ENCODE results near the gene OVCH1. TPM values are rescaled to one million over a fixed set of nuclear protein-coding genes. Genes with fewer than 3 reads are reported as not detected.

Gene OVCH1
- total RNA-seq, 1 donor, result under 0.01 TPM

DNA sequence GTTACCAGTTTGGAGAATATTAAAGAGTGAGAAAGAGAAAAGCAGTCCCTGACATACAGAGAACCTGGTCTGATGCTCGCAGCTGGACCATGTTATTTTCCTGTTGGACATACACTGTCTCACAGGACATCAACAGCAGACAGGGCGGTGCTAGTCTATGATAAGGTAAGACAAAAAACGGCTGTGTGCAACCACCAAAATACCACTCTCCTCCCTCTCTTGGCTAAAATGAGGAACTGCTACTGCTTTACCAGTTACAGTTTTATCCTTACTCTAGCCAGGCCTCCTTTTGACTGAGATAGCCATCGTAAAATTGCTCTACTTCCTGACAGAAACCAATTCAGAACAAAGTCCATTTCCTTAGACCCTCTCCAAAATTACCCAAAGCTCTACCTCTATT is 69.5 kb downstream of the OVCH1 start:
- TF ChIP-seq, protein P1, sequence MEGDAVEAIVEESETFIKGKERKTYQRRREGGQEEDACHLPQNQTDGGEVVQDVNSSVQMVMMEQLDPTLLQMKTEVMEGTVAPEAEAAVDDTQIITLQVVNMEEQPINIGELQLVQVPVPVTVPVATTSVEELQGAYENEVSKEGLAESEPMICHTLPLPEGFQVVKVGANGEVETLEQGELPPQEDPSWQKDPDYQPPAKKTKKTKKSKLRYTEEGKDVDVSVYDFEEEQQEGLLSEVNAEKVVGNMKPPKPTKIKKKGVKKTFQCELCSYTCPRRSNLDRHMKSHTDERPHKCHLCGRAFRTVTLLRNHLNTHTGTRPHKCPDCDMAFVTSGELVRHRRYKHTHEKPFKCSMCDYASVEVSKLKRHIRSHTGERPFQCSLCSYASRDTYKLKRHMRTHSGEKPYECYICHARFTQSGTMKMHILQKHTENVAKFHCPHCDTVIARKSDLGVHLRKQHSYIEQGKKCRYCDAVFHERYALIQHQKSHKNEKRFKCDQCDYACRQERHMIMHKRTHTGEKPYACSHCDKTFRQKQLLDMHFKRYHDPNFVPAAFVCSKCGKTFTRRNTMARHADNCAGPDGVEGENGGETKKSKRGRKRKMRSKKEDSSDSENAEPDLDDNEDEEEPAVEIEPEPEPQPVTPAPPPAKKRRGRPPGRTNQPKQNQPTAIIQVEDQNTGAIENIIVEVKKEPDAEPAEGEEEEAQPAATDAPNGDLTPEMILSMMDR (IDR thresholded peaks at IDR 0.05; ENCODE audit: insufficient read depth, low read depth, low read length), result peak; percentile 52
- H3K4me3 ChIP-seq (ENCODE audit: low read depth, low read length), result no peak overlapping the region
- peak; percentile 14 for DNase-seq (ENCODE audit: low read depth)

DNA sequence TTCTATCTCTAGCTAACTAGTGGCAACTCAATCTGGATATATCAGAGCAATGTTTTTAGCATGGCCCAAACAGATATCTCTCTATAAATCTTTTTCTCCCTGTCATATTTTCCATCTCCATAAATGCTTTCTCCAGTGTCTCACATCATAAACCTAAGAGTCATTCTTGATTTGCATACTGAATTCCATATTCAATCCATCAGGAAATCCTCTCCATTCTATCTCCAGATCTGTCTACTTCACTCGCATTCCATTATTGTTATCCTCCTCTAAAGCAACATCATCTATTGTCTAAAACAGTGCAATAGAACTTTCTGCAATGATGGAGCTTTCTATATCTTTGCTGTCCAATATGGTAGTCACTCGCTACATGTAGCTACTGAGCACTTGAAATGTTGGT is 71.0 kb downstream of the OVCH1 start:
- TF ChIP-seq, protein P1 (IDR thresholded peaks at IDR 0.05; ENCODE audit: insufficient read depth, low read depth, low read length), result no peak
- no peak overlapping the region for H3K4me3 ChIP-seq (ENCODE audit: low read depth, low read length)
- DNase-seq (ENCODE audit: low read depth), result no peak

DNA sequence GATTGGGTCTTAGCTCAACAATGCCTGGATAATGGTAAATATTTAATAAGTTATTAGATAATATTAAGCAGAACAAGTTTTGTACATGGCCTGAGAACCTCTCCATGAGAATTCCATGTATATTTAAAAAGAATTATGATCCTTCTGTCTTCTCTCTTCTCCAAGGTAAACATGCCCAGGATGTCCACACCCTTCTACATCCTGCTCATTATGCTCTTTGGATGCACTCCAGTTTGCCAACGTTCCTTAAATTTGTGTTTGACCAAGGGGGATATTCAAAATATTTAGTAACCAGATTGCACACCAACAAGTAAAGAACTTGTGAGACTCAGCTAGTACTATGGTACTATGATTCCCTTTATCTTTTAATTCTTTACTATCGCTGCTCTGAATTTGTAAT is 71.8 kb downstream of the OVCH1 start:
- no peak for DNase-seq (ENCODE audit: low read depth)
- TF ChIP-seq, protein P1 (IDR thresholded peaks at IDR 0.05; ENCODE audit: insufficient read depth, low read depth, low read length), result no peak
- H3K4me3 ChIP-seq (ENCODE audit: low read depth, low read length), result no peak overlapping the region

DNA sequence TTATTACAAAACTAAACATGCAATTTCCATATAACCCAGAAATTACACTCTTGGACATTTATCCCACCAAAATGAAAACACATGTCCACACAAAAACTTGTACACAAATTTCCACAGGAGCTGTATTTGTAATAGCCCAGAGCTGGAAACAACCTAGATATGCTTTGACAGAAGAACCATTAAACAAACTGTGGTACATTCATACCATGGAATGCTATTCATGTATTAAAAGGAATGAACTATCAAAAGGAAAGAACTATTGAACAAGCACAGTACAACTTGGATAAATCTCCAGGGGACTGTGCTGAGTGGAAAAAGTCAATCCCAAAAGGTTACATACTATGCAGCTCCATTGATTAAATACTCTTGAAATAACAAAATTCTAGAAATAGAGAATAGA is 80.7 kb downstream of the OVCH1 start:
- TF ChIP-seq, protein P1 (IDR thresholded peaks at IDR 0.05; ENCODE audit: insufficient read depth, low read depth, low read length), result no peak
- no peak for DNase-seq (ENCODE audit: low read depth)
- H3K4me3 ChIP-seq (ENCODE audit: low read depth, low read length), result no peak overlapping the region

DNA sequence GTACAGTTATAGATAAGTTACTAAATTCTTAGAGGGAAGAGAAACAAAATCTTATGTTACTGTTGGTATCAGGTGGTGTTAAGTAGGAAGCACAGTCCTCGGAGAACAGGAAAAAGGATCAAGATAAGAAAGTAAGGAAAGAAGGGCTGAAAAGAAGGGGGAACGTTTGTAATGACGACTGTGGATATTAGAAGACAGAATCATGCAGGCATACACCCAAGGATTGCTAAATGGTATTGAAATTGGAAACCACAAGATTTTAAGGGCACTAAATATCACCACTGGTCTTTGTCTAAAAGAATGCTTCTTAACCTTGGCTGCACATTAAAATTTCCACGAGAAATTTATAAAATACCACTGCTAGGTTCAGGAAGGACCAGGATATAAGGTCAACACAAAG is 82.4 kb downstream of the OVCH1 start:
- H3K4me3 ChIP-seq (ENCODE audit: low read depth, low read length), result no peak overlapping the region
- DNase-seq (ENCODE audit: low read depth), result no peak
- TF ChIP-seq, protein P1 (IDR thresholded peaks at IDR 0.05; ENCODE audit: insufficient read depth, low read depth, low read length), result no peak

DNA sequence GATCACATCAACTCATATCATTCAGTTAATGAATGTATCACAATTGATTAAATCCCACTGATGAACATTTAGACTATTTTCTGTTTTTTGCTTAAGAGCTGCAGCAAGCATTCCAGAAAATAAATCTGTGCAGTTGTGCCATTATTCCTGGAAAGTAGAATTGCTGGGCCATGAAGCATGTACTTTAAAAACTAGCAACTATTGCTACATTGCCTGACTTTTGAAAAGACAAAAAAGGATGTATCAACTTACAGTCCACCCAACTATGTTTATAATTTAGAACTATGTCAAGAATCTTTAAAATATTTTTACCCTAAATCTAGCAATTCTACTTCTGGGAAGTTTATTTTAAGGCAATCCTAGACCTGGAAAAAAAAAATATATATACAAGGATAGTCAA is 83.1 kb downstream of the OVCH1 start:
- DNase-seq (ENCODE audit: low read depth), result peak; percentile 22
- TF ChIP-seq, protein P1 (IDR thresholded peaks at IDR 0.05; ENCODE audit: insufficient read depth, low read depth, low read length), result no peak
- H3K4me3 ChIP-seq (ENCODE audit: low read depth, low read length), result no peak overlapping the region

DNA sequence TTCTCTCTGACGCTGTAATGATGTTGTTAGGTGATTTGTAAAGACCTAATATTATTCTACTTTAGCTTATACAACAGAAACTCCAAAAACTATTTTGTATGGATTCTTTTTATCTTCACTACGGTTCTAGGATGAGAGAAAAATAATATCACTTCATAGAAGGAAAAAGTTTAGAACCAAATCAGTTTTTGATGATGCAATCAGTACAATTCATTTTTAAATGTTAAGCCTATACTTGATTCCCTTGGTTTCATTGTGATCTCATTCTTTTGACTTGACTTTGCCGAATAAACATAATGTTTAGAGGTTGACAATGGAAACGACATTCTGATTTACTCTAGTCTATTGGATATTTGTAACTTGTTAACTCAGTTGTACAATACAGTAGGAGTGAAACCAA is 91.9 kb downstream of the OVCH1 start:
- DNase-seq (ENCODE audit: low read depth), result no peak
- TF ChIP-seq, protein P1 (IDR thresholded peaks at IDR 0.05; ENCODE audit: insufficient read depth, low read depth, low read length), result no peak

More for the DNA sequence above, 91.9 kb downstream of the OVCH1 start:
- no peak overlapping the region for H3K4me3 ChIP-seq (ENCODE audit: low read depth, low read length)
